ENCODE measurements around the gene CHURC1. TPM values are rescaled to one million over a fixed set of nuclear protein-coding genes. Genes with fewer than 3 reads are reported as not detected.

Gene CHURC1
- total and polyA plus RNA-seq, 2 experiments from 2014 or later = 42.0 to 218 TPM

DNA sequence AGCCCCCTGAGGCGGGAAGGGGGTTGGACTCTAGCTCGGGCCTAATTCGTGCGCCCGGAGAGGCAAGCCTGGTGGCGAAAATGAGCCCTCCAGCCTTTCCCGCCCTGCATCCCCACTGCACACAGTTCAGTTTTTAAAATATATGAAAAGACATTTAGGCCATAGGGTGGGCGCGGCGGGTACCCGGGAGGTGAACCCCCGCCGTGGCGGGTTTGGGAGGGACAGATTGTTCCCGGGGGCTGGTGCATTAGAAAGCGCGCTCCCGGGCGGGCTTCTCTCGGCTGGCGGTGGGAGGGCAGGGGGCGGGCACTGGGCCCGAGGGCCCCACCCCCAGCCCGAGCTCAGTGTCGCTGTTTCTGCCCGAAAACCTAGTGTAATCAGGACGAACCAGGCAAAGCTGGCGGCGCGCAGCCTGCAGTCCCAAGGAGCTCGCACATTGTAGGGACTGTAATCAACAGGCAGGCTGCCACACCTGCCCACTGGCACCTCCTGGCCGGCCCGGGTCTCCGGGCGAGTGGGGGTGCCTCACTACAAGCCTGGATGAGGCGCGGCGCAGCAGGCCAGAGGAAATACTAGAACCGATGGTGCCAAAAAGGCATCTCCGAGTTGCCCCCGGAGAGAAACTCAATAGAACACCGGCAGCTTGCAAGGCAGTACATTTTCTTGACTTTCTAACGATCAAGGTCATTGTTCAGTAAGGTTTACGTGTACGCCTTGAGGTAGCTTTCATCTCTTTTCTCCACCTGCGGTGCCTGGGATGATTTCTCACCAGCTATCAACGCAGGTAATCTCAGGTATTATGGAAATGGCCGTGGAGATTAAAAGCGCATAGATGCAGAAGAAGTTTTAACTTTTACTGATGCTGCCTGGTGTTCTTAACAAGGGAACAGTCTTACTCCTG, 33.8 kb upstream of the CHURC1 start:
- Histone ChIP-seq H3K79me2 (replicated peaks; ENCODE audit: insufficient read depth) (no peaks in the 10 kb centered on the region), H3K27ac (ENCODE audit: low read depth) (no peak overlapping the region), H3K4me2 (peak overlapping the region; percentile 89), H3K27me3 (ENCODE audit: insufficient read depth) (peaks cover 68% of the 10 kb centered on the region), H3K4me3 (peak overlapping the region; percentile 96), H4K20me1 (replicated peaks; ENCODE audit: insufficient read depth) (no peaks in the 10 kb centered on the region), H3K9me2 (ENCODE audit: insufficient read depth) (no peaks in the 10 kb centered on the region), H2AFZ (peak overlapping the region; percentile 100), H3K36me3 (ENCODE audit: insufficient read depth) (no peaks in the 10 kb centered on the region), H3F3A (replicated peaks; ENCODE audit: low read depth) (0 out of 2 replicates have a peak, but pooled peaks cover 3% of the 10 kb centered on the region), H3K4me1 (ENCODE audit: insufficient read depth) (peaks cover 8% of the 10 kb centered on the region; the same call in 1 of the 2 replicates)
- Mint-ChIP-seq H3K36me3 (ENCODE audit: low read depth) (no peaks in the 10 kb centered on the region), H3K27me3 (ENCODE audit: insufficient read depth, low read depth, poor library complexity) (peaks cover 36% of the 10 kb centered on the region), H3K27ac (peak overlapping the region; percentile 71; the same call in 1 of the 2 replicates), H3K4me3 (peak overlapping the region; percentile 87), H3K9me3 (no peaks in the 10 kb centered on the region), H3K4me1 (peaks cover 16% of the 10 kb centered on the region; the same call in 2 of the 3 replicates)
- peak; percentile 88 for DNase-seq (ENCODE audit: low spot score)
- ATAC-seq = peak; percentile 84
- TF ChIP-seq, protein P1, sequence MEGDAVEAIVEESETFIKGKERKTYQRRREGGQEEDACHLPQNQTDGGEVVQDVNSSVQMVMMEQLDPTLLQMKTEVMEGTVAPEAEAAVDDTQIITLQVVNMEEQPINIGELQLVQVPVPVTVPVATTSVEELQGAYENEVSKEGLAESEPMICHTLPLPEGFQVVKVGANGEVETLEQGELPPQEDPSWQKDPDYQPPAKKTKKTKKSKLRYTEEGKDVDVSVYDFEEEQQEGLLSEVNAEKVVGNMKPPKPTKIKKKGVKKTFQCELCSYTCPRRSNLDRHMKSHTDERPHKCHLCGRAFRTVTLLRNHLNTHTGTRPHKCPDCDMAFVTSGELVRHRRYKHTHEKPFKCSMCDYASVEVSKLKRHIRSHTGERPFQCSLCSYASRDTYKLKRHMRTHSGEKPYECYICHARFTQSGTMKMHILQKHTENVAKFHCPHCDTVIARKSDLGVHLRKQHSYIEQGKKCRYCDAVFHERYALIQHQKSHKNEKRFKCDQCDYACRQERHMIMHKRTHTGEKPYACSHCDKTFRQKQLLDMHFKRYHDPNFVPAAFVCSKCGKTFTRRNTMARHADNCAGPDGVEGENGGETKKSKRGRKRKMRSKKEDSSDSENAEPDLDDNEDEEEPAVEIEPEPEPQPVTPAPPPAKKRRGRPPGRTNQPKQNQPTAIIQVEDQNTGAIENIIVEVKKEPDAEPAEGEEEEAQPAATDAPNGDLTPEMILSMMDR (conservative IDR thresholded peaks at IDR 0.05; ENCODE audit: low read depth in 2 of 2) = 0 out of 4 replicates have a peak, but pooled peaks of 1 of the 2 experiments have one; percentile 13
- TF ChIP-seq POLR2AphosphoS5 (IDR thresholded peaks at IDR 0.05; ENCODE audit: low read depth) (peak; percentile 54), STAT1 (IDR thresholded peaks at IDR 0.05; ENCODE audit: unreplicated experiment) (no peak), EZH2 (IDR thresholded peaks at IDR 0.05; ENCODE audit: low read depth, unreplicated experiment) (peak; percentile 44)
- TF ChIP-seq, protein P2, sequence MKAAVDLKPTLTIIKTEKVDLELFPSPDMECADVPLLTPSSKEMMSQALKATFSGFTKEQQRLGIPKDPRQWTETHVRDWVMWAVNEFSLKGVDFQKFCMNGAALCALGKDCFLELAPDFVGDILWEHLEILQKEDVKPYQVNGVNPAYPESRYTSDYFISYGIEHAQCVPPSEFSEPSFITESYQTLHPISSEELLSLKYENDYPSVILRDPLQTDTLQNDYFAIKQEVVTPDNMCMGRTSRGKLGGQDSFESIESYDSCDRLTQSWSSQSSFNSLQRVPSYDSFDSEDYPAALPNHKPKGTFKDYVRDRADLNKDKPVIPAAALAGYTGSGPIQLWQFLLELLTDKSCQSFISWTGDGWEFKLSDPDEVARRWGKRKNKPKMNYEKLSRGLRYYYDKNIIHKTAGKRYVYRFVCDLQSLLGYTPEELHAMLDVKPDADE (IDR thresholded peaks at IDR 0.05) = no peak

DNA sequence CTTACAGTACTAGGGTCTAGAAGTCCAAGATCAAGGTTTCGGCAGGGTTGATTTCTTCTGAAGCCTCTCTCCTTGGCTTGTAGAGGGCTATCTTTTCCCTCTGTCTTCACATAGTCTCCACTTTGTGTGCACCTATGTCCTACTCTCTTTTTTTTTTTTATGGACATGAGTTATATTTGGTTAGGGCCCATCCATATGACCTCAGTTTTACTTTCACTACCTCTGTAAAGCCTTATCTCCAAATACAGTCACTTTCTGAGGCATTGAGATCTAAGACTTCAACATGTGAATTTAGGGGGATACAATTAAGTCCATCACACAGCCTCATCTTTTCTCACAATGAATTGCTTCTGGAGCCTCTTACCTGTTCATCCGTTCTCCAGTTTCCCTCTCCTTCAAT, 28.7 kb upstream of the CHURC1 start:
- Histone ChIP-seq H3K27me3 (ENCODE audit: insufficient read depth) (peaks cover 30% of the 10 kb centered on the region), H3F3A (replicated peaks; ENCODE audit: low read depth) (0 out of 2 replicates have a peak, but pooled peaks cover 3% of the 10 kb centered on the region), H2AFZ (no peak overlapping the region), H4K20me1 (replicated peaks; ENCODE audit: insufficient read depth) (no peaks in the 10 kb centered on the region), H3K4me2 (no peak overlapping the region), H3K4me1 (ENCODE audit: insufficient read depth) (no peaks in the 10 kb centered on the region), H3K79me2 (replicated peaks; ENCODE audit: insufficient read depth) (no peaks in the 10 kb centered on the region), H3K36me3 (ENCODE audit: insufficient read depth) (no peaks in the 10 kb centered on the region), H3K27ac (ENCODE audit: low read depth) (no peak overlapping the region), H3K4me3 (no peak overlapping the region), H3K9me2 (ENCODE audit: insufficient read depth) (no peaks in the 10 kb centered on the region)
- ATAC-seq (no peak), DNase-seq (ENCODE audit: low spot score) (no peak)
- Mint-ChIP-seq H3K4me3 (no peak overlapping the region), H3K9me3 (no peaks in the 10 kb centered on the region), H3K36me3 (ENCODE audit: low read depth) (no peaks in the 10 kb centered on the region), H3K27ac (no peak overlapping the region), H3K27me3 (ENCODE audit: insufficient read depth, low read depth, poor library complexity) (peaks cover 18% of the 10 kb centered on the region), H3K4me1 (peaks cover 8% of the 10 kb centered on the region; the same call in 2 of the 3 replicates)
- TF ChIP-seq, protein P3, sequence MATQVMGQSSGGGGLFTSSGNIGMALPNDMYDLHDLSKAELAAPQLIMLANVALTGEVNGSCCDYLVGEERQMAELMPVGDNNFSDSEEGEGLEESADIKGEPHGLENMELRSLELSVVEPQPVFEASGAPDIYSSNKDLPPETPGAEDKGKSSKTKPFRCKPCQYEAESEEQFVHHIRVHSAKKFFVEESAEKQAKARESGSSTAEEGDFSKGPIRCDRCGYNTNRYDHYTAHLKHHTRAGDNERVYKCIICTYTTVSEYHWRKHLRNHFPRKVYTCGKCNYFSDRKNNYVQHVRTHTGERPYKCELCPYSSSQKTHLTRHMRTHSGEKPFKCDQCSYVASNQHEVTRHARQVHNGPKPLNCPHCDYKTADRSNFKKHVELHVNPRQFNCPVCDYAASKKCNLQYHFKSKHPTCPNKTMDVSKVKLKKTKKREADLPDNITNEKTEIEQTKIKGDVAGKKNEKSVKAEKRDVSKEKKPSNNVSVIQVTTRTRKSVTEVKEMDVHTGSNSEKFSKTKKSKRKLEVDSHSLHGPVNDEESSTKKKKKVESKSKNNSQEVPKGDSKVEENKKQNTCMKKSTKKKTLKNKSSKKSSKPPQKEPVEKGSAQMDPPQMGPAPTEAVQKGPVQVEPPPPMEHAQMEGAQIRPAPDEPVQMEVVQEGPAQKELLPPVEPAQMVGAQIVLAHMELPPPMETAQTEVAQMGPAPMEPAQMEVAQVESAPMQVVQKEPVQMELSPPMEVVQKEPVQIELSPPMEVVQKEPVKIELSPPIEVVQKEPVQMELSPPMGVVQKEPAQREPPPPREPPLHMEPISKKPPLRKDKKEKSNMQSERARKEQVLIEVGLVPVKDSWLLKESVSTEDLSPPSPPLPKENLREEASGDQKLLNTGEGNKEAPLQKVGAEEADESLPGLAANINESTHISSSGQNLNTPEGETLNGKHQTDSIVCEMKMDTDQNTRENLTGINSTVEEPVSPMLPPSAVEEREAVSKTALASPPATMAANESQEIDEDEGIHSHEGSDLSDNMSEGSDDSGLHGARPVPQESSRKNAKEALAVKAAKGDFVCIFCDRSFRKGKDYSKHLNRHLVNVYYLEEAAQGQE (IDR thresholded peaks at IDR 0.05; ENCODE audit: unreplicated experiment) = no peak
- no peak for TF ChIP-seq EZH2 (IDR thresholded peaks at IDR 0.05; ENCODE audit: low read depth, unreplicated experiment)
